HG02973 (cell line): ENCODE data around the gene RNF11.

Source experiments
- ATAC-seq: cut with Tn5 transposase; IDR thresholded peaks from one replicate; pipeline ENCODE4 v1.9.1; 2021; ENCODE audit warnings: moderate library complexity; ENCODE audit not compliant: unreplicated experiment

Gene RNF11

DNA sequence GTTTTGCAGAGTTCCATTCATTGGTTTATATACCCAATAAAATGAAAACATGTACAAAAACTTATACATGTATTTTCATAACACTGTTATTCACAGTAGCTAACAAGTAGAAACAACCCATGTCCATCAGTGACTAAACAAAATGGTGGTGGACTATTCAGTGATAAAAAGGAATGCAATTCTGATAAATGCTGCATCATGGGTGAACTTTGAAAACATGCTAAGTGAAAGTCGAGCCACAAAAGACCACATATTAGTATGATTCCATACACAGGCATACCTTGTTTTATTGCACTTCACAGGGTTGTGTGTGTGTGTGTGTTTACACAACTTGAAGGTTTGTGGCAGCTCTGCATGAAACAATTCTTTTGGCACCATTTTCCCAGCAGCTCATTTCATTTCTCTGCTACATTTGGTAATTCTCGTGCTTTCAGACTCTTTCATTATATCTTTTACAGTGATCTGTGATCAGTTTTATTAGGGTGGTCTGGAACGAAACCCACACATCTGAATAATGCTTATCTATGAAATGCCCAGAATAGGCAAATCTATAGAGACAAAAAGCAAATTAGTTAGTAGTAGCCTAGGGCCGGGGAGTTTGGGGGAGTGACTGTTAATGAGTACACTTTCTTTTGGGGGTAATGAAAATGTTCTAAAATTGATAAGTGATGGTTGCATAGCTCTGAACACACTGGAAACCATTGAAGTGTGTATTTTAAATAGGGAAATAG, 27.2 kb downstream of the RNF11 start:
- ATAC-seq, result no peak

DNA sequence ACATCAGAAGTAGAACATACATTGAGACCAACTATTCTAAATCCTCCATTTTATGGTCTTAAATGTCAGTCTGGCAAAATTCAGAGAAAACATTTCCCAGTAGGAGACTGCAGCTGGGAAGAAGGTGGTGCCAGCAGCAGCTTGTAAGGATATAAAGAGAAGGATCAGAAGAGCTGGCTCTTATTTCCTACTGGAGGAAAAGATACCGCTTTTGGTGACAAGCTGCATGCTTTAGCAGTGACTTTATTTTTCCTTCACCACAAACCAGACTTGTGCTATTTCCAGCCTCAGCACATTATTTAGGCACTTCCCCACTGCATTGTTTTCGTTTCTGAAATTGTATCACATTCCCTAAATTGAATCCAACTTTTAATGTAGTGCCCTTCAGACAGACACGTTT, 28.4 kb downstream of the RNF11 start:
- no peak for ATAC-seq

DNA sequence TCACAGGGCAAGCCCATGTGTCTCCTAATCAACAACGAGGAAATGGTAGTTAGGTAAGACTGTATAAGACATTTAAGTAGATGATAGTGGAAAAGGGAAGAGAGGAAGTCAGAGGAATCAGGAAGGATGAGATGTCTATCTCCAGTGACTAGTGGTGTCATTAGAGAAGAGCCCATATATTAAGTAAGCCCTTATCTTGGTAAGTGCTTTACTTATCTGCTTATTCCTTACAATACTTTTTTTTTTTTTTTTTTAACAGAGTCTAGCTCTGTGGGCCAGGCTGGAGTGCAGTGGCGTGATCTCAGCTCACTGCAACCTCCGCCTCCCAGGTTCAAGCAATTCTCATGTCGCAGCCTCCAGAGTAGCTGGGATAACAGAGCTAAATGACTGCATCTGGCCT, 29.5 kb downstream of the RNF11 start:
- no peak for ATAC-seq

DNA sequence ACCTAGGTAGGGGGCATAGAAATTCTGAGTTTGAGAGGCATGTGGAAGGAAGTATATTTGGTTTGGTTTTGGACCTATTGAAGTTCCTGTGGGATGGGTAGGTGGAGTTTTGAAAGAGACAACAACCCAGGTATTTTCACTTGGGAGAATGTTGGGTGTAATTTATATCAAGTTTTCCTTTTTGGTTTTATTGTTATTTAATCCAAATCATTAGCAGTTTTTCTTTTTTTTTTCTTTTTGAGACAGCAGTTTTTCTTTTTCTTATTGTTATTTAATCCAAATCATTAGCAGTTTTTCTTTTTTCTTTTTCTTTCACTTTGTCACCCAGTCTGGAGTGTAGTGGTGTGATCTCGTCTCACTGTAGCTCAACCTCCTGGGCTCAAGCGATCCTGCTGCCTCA, 30.1 kb downstream of the RNF11 start:
- ATAC-seq, result no peak

DNA sequence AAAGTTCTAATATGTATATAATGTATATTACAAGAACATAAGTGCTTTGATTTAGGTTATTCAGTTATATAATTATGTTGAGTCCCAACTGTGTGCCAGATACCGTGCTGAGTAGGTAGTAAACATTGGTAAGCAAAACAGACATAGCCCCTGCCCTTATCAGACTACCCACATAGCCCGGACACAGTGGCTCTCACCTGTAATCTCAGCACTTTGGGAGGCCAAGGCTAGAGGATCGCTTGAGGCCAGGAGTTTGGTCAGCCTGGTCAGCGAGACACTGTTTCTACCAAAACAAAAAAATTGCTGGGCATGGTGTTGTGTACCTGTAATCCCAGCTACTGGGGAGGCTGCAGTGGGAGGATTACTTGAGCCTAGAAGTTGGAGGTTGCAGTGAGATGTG, 30.7 kb downstream of the RNF11 start:
- ATAC-seq, result no peak

DNA sequence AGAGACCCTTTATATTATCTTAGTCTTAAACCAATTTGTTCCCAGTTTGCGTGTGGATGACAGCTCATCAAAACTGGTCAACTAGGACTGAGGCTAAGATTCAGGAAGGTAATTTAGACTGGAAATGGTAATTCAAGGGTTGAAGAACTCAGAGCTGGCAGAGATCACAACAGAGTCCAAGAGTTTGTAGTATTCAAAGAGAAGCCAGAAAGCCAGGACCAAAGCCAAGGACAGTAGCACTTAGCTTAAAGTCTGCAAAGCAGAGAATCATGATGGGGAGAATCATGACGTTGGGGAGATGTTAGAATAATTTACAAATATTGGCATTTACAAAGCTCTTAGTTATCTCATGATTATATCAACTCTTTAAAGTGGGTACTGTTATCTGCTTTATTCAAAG, 32.6 kb downstream of the RNF11 start:
- ATAC-seq, result peak; percentile 27

DNA sequence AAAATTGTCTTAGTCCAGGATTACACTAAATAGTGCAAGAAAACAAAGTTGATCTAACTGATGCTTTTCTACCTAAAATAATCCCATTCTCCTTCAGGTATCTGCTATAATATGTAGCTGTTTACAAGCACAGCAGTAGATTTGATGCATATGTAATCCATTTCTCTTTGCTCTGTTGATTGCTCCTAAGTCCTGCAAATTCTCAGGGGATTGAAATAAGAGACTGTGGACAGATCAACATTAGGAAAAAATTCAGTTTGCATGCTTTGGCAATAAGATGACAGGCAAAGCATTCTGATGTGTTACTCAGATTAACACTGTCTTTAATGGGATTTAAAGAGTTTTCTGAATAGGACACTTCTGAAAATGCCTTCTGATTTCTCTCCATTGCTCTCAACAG, 34.7 kb downstream of the RNF11 start:
- no peak for ATAC-seq

DNA sequence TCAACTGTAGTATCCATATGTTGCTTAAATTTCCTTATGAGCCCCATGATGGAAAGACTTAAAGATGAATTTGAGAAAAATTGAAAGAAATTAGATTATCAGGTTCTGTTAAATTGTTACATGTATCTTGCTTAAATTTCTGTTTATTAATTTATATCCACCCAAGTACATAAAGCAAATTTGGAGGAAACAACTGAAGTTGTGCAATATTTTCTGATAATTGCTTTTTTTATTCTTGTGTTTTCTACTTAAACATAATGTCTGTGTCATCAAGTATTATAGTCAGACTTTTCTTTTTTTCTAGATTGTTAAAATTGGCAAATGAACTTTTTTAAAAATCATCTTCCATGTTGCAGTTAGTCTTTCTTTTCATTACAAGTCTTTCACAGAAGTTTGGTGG, 36.8 kb downstream of the RNF11 start:
- no peak for ATAC-seq

DNA sequence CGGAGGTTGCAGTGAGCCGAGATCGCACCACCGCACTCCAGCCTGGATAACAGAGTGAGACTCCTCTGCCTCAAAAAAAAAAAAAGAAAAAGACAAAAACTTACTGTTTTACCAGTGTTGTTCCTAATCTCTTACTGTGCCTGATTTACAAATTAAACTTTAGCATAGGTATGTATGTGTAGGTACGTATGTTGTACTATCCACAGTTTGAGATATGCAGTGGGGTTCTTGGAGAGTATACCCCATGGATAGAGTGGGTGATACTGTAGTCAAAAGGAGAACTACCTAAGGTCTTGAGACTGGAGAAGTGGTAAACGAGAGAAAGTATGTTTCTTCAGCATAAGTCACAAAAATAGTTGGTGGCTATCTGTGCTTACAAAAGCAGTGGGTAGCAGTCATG, 38.6 kb downstream of the RNF11 start:
- no peak for ATAC-seq

DNA sequence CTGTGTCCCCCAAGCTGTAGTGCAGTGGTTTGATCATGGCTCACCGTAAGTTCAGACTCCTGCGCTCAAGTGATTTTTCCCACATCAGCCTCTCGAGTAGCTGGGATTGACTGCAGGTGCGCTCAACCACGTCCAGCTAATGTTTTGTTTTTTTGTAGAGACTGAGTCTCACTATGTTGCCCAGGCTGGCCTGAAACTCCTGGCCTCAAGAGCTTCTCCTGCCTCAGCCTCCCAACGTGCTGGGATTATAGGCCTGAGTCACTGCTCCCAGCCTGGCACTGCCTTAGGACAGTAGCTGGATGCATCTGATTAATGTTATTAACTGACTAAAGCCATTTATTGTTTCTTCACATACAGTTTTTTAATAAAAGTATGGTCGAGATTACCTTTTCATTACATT, 40.2 kb downstream of the RNF11 start:
- no peak for ATAC-seq

DNA sequence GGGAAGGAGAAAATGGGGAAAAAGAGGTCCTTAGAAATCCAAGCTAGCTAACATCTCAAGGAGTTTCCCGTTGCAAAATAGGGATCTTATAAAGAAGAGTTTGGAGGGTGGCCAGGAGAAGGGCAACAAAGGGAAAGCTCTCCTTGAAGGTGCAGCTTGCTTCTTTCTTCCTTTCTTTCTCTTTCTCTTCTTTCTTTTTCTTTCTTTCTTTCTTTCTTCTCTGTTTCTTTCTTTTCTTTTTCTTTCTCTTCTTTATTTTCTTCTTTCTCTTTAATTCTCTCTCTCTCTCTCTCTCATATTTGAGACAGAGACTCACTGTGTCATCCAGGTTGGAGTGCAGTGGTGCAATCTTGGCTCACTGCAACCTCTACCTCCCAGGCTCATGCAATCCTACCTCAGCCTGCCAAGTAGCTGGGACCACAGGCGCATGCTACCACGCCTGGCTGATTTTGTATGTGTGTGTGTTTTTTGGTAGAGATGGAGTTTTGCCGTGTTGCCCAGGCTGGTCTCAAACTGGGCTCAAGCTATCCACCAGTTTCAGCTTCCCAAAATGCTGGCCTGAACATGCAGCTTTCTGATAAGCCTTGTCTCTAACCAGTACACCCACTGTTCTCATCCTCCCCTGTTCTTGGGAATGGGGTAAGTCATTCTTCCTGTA, 44.4 kb downstream of the RNF11 start:
- ATAC-seq, result no peak

DNA sequence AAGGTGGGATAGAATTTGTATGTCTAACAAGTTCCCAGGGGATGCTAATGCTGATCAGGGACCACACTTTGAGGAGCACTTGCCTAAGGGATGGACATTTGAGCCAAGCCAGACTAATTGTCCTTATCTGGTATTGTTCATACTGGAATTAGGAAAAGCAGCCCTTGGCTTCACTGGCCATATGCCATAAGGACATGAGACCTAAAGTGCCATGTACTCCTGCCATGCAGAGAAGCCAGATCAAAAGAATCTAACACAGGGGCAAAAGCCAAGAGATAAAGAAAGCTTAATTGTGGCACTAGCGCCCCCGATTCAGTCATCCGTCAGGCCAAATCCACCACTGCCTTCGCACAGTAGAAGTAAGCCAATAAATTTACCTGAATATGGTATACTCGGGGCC, 45.7 kb downstream of the RNF11 start:
- no peak for ATAC-seq

DNA sequence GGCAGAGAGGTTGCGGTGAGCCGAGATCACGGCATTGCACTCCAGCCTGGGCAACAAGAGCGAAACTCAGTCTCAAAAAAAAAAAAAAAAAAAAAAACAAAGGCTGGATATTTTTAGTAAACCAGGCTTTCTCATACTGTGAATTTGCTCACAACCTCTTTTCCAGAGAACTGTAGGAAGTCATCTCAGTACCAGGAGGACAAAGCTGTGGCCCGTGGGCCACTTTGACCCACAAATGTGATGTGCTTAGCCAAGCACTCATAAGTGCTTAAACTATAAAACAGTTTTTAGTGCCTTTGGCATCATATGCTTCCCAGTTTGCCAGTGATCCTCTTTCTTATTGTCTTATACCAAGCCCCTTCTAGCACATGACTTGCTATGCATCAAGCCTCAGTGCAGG, 46.5 kb downstream of the RNF11 start:
- no peak for ATAC-seq

DNA sequence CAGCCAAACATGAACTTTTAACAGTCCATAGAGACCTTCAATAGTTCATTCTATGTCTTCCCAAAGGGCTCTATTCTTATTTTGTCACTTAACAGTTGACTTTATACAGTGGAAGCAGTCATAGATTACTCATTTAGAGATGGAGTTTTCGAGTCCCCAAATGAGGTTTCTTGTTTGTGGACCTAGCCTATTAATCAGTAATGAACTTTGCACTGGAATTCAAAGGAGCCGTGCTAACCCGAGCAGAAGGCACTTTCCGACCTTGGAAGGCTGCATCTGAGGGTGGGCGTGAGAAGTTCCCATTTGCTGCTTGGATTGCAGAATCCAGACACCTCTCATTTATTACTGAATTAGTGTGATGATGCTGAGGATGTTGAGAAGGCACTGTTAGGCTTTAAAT, 47.9 kb downstream of the RNF11 start:
- no peak for ATAC-seq

DNA sequence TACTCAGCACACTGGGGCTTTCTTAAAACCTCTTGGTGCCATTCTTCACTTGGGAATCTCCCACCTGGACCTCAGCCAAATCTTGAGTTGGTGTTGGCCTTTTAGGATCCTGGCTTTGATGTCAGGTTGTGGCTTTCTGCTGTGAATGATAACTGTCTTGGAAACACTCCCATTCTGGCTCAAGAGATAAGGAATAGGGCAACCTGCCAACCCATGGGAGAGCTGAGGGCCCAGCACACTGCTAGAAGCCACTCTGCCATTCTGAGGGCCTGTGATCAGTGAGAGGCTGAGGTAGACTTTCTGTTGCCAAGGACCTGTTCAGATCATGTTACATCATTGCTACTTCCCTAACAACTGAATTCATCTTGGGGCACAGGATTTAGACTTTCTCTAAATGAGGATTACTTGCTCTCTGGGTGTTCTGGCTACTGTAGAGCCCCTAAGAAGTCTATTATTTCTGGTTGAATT, 48.4 kb downstream of the RNF11 start:
- ATAC-seq, result peak; percentile 64

DNA sequence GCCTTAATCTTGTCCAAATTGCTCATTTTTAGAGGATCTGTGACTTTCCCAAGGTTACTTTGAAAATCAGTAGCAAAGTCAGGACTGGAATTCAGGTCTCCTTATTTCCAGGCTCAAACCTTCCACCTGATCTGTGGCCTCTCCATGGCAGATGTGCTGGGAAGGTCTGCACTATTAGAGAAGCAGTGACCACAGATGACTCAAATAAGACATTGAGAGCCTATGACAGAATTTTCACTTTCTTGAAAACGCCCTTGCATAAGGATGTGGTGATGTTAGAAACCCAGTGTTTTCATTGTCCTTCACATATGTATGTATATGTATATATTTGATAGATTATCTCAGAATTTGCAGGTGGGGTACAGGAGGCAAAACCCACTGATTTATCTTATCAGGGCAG, 49.0 kb downstream of the RNF11 start:
- peak; percentile 94 for ATAC-seq

DNA sequence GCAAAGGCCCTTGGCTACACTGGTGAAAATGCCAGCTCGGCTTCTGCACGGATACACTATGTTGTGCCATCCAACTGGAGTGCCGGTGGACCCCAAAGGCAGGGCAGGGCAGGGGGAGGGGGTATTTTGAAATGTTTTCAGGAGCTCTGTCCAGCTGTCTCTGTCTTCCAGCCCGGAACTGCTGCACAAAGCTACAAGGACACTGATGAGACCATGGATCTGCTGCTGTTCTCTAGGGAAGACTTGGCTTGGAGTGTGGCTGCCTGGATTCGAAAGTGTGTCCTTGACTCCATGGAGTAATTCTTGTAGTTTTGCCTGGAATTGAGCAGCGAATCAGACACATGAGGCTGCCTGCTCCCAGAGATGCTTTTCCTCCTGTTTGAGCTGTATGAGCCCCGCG, 51.9 kb downstream of the RNF11 start:
- no peak for ATAC-seq

DNA sequence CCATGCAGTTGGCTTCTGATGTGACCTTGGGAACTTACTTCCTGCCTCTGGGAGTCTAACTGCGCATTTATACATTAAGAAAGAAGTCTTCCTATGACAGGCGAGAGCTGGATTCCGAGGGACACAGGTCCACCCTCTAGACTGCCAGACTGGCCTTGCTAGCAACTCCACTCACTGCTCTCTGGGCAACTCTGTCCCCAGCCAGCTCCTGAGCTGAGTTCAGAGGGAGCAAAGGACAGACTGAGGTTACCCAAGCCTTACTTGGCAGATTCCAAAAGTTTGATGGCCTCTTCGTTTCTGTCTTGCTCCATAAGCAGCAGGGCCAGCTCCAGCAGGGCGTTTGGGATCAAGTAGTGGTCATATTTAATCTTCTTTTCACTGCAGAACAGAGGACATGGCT, 52.5 kb downstream of the RNF11 start:
- ATAC-seq, result no peak

DNA sequence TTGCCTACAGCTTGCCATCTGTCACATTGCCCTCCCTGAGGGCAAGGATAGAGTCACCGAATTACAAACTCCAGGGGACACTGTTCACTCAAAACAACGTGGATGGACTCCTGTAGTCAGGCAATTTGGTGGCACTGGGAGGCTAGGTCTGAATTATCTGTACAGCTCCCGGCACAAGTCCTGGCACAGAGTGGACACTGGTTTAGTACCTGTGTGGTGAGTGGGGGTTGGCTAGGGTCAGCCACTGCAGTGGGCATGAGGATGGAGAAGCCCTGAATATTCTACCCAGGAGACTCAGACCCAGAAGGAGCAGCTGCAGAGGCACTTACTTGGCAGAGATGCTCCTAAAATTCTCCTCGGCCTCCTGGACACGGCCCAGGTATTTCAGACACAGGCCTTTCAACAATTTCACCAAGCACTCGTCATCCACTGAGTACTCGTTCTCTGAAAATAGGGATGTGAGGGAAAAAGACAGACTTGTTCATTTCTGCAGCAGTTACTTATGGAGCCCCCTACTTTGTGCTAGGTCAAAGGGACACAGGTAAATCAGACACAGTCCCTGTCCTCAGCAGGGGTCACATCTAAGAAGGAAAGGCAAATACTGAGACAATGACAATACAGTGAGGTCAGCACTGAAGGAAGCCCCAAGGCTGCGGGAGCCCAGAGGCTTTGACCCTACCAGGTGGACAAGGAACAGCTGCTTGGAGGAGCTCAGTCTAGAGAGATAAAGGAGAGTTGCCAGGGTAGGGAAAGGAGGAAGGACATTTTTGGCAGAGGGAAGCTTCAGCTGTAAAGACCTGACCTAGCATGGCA, 53.8 kb downstream of the RNF11 start:
- ATAC-seq, result no peak

DNA sequence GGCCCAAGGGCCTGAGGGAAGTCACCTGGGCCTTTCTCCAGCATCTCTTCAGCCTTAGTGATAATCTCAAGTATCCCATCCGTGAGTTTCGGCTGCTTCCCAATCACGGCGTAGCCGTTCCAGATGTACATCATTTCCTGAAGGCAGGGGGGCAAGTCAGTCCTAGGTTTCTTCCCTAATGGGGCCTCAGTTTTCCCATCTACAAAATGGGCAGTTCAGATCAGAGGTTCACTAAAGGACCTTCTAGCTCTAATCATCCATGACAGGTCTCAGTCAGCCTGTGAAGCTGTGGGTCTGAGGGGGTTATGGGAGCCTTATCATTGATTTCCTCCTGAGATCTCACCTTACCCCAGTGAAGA, 54.4 kb downstream of the RNF11 start:
- no peak for ATAC-seq

DNA sequence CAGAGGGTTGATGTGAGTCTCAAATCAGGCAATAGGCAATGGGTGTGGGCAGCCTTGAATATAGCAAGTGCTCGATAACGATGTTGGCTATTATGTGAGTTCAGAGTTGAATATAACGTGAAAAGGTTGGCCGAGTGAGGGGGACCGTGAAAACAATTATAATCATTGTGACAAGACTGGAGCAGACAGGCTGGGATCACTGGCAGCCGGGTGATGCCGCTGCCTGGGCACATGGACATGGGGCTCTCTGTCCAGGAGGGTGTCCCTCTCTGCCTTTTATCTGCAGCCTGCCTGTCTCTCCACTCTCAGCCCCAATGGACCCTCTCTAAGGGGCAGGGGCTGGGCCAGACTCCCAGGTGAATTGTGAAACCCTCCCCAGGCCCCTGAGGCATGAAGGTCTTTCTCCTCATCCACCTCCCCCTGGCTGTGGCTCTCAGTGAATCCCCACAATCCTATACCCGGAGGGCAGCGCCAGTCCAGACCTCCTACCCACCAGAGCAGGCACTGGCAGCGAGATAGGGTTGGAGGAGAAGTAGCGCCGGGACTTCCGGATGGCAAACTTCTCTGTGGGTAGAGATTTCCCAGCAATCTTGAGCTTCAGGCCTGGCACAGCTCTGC, 57.9 kb downstream of the RNF11 start:
- ATAC-seq, result no peak
